Fibroblast of peridontal ligament (primary cell): ENCODE data around the gene GRID2.

Experiments
- DNase-seq: peaks from one replicate; pipeline ENCODE4 v3.0.0-alpha.2; 2010; ENCODE audit errors: extremely low read depth

Gene GRID2

GRCh38 chr4:93072292-93072691 lies 768.5 kb downstream of the GRID2 start:
- no peak for DNase-seq

DNA sequence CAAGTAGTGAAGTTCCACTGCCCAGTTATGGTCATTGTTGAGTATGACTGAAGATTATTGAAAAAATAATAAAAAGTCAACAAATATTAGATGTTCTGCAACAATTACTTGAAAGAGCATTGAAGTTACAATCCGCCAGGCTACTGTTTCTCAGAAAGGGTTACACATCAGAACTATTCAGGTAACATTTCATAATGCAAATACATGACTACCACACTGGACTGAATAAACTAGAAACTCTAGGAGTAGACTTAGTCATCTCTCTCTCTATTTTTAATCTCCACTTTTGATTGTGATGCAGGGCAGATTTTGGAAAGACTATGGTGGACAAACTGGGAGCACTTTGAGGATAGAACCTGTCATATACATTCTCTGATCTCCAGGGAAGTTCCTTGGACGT lies 776.5 kb downstream of the GRID2 start:
- DNase-seq = no peak

DNA sequence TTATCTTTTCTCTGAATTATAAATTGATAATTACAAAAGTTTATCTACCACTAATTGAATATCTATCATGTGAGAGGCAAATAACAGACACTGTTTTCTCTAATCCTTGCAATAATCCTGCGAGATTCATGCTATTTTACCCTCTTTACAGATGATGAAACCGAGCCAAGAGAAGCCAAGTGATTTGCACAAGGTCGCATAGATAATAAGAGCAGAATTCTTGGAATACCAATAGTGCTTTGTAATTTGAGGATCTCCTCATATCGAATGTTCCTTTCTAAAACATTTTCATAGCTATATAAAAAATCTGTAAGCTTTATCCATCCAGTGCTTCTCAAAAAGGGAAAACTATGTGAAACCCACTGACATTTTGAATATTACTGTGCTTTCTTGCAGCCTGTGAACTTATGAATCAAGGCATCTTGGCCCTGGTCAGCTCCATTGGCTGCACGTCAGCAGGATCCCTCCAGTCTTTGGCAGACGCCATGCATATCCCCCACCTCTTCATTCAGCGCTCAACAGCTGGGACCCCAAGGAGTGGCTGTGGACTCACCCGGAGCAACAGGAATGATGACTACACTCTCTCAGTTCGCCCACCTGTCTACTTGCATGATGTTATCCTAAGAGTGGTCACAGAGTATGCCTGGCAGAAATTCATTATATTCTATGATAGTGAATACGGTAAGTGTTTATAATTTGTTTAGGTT lies 781.0 kb downstream of the GRID2 start:
- no peak for DNase-seq

DNA sequence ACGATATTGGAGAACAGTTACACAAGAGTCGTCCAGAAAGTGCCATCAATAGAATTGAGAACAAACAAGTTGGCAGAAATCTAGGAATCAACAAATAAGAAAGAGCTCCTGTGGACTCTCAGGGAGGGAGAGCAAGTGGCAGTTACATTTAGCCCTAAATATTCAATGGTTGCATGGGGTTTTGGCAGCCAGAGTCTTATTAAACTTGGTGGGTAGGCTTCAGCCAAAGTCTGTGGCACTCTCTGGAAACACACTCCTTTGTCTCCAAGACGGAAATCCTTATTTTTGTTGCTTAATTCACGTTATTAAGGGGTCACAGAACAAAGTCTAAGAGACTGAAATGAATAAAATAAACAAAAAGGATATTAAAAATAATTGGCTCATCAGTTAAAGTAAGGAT lies 782.6 kb downstream of the GRID2 start:
- DNase-seq = no peak

DNA sequence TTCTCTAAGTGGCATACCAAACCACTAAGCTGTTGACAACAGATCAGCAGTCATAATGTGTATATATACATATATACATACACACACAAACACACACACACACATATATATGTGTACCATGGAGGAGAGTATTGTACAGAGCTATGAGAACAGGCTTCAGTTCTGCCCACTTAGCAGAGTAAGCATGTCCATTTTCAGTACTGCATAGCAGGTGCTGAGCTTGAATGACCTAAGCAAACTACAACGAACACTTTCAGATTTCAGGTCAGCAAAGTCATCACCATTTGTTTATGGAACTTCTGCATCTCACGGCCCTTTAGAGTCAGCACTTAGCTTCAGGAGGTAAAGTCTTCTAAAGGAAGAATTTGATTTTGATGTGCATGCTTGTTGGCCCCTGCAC lies 789.0 kb downstream of the GRID2 start:
- no peak for DNase-seq

DNA sequence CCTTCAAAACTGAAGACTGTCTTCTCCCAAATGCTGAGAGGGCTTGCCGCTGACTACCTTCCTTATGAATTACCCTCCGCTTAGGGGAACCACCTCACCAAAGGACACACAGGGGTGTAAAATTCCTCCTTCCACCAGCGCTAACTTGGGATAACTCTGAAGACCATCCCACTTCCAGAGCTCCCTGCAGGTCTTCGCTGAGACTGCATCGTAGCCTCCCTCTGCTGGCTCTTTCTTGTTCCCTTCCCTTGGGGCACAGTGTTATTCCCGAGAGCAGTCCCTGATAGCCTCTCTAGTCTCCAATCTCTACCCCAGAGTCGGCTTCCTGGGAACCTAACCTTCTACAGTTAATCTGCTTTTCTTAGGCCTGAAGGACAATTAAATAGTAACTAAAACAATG lies 799.3 kb downstream of the GRID2 start:
- no peak for DNase-seq

- DNase-seq = no peak
These were observed 812.9 kb downstream of the GRID2 start for GRCh38 chr4:93116624-93117023.

DNA sequence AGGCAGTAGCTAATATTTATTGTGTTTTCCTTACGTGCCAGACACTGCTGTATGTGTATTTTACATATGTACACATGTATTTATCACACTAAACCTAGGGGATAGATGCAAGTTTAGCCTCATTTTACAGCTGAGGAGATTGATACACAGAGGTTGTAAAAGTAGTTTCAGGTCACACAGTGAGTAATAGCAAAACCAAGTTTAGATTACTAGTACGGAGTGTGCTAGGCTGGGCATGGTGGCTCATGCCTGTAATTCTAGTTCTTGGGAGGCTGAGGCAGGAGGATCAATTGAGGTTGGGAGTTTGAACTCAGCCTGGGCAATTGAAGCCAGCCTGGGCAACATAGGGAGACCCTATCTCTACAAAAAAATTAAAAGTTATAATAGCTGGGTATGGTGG lies 823.7 kb downstream of the GRID2 start:
- no peak for DNase-seq

GRCh38 chr4:93132631-93133030 lies 828.9 kb downstream of the GRID2 start:
- no peak for DNase-seq

GRCh38 chr4:93139118-93139517 lies 835.4 kb downstream of the GRID2 start:
- DNase-seq = no peak

GRCh38 chr4:93143902-93144301 lies 840.1 kb downstream of the GRID2 start:
- no peak for DNase-seq

DNA sequence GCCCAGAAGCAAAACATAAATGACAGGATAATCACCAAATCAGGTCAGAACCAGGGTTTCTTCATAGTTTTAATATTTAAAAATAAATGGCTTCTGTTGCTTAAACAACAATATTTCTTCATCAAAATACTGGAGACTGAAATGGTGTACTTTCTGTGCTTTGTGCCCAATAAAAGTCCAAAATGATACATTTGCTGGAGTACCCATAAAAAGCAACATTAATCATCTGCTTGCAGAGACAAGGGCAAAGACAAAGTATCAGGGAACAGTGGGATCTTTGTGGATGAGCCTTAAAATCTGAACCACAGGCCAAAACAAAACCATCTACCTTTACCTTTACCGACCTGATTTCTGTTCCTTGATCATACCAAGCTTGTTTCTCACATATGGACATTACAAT lies 840.9 kb downstream of the GRID2 start:
- no peak for DNase-seq

DNA sequence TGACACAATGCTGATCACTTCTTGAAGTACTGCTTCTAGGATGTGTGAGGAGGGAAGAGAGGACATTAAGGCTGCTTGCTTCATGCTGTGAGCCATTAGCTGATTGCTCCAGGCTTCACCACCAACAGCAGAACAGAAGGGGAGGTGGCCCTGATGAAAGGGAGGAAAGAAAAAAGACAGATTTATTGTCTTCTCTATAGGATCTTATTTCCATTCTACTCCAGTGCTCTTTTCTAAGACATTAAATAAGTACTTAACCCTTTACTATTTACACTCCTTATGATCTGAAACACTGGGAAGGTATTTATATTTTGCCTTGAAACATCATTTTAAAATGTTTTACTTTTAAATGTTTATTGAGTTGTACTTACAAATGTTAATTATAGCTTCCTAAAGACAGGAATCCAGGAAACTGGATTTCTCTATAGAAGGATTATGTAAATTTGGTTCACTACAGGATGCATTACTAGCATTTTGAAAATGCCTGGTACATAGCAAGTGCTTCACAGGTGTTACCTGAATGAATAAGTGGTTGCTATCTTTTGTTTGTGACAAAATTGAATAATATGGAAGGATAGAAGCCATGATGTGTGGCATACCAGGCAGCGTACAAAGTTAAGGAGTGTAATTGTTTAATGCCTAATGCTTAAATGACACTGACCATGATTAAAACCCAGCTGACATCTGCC lies 843.9 kb downstream of the GRID2 start:
- no peak for DNase-seq

GRCh38 chr4:93152491-93152890 lies 848.7 kb downstream of the GRID2 start:
- no peak for DNase-seq

- DNase-seq = no peak
These were observed 854.2 kb downstream of the GRID2 start for GRCh38 chr4:93157986-93158385.

DNA sequence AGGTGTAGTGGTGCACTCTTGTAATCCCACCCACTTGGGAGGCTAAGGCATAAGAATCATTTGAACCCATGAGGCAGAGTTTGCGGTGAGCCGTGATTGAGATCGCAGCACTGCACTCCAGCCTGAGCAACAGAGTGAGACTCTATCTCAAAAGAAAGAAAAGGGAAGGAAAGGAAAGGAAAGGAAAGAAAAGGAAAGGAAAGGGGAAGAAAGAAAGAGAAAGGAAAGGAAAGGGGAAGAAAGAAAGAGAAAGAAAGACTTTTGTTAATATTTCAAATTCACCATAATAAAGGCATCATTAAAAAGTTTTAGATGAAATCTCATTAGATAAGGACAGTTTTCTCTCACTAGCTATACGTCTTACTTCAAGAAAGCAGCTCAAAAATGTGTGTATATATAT lies 864.3 kb downstream of the GRID2 start:
- DNase-seq = no peak

- DNase-seq = no peak
These were observed 866.2 kb downstream of the GRID2 start for GRCh38 chr4:93169966-93170365.

DNA sequence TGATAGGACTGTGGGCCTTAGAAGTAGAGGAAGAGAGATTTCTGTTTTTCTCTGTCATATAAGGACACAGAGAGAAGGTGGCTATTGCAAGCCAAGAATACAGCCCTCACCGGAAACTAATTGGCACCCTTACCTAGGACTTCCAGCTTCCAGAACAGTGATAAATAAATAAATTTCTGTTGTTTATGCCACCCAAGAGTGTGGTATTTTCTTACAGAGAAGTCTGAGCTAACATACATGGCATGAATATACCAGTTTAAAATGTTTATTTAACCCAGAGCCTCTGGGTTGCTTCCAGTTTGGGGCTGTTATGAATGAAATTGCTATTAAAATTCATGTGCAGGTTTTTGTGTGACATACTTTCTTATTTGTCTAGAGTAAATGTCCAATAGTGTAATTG lies 870.8 kb downstream of the GRID2 start:
- no peak for DNase-seq

GRCh38 chr4:93178279-93178678 lies 874.5 kb downstream of the GRID2 start:
- DNase-seq = no peak

- no peak for DNase-seq
These were observed 875.3 kb downstream of the GRID2 start for GRCh38 chr4:93179044-93179443.

GRCh38 chr4:93182722-93183121 lies 879.0 kb downstream of the GRID2 start:
- no peak for DNase-seq

DNA sequence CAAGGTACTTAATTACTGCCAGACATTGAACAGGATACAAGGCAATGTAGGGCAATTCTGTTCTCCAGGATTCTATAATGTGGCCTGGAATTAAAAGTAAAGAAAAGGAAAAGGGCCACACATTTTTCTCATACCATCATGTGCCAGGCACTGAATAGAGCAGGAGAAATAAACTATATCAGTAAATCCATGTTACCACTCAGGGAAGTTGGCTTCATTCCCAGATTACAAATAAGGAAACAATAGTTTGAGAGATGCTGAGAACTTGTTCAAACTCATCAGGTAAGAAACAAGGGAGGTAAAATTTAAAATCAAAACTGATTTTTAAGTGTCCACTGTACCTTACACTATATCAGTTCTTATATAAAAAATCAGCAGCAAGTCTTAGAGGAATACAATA lies 879.8 kb downstream of the GRID2 start:
- DNase-seq = peak; percentile 0

DNA sequence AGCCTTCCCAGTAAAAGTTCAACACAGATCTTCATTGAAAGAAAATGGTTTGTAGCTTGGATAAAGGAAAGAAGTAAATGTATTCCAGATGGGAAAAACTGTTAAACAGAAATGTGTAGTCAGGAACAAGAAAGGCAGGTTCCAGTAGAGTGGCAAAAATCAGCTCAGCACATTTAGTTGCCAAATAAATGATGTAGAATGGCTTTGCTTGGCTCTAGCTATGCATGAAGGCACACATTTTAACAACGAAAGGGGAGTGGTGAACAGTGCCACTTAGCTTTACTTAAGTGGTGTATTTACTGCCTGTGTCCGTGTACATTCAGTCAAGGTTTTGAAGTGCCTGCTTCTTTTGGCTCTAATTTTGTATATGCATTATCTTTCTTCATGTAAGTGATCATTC lies 880.3 kb downstream of the GRID2 start:
- DNase-seq = no peak

- DNase-seq = no peak
These were observed 883.1 kb downstream of the GRID2 start for GRCh38 chr4:93186846-93187245.
